GM18520 (cell line): ENCODE results near the gene CEP112.

Source experiments
- ATAC-seq: cut with Tn5 transposase; IDR thresholded peaks from one replicate; pipeline ENCODE4 v1.9.1; 2021; ENCODE audit not compliant: unreplicated experiment

Gene CEP112

GRCh38 chr17:65664266-65664665 lies 527.7 kb downstream of the CEP112 start:
- no peak for ATAC-seq

- ATAC-seq = no peak
Observed at GRCh38 chr17:65662196-65662595, 529.7 kb downstream of the CEP112 start.

- no peak for ATAC-seq
Observed at GRCh38 chr17:65660947-65661346, 531.0 kb downstream of the CEP112 start.

GRCh38 chr17:65660078-65660477 lies 531.9 kb downstream of the CEP112 start:
- ATAC-seq = no peak

- no peak for ATAC-seq
Observed at GRCh38 chr17:65659512-65659911, 532.4 kb downstream of the CEP112 start.

- ATAC-seq = no peak
Observed at GRCh38 chr17:65657251-65657828, 534.6 kb downstream of the CEP112 start.

- peak; percentile 63 for ATAC-seq
Observed at GRCh38 chr17:65656390-65657250, 535.3 kb downstream of the CEP112 start.

GRCh38 chr17:65655706-65656105 lies 536.2 kb downstream of the CEP112 start:
- ATAC-seq = no peak

- no peak for ATAC-seq
Observed at GRCh38 chr17:65644545-65644944, 547.4 kb downstream of the CEP112 start.

- no peak for ATAC-seq
Observed at GRCh38 chr17:65638221-65638975, 553.5 kb downstream of the CEP112 start.

- ATAC-seq = no peak
Observed at GRCh38 chr17:65637786-65638185, 554.1 kb downstream of the CEP112 start.

GRCh38 chr17:65634533-65634932 lies 557.4 kb downstream of the CEP112 start:
- no peak for ATAC-seq

GRCh38 chr17:65633988-65634387 lies 557.9 kb downstream of the CEP112 start:
- ATAC-seq = no peak

GRCh38 chr17:65633146-65633881 lies 558.6 kb downstream of the CEP112 start:
- ATAC-seq = no peak

GRCh38 chr17:65630502-65630901 lies 561.4 kb downstream of the CEP112 start:
- ATAC-seq = no peak

GRCh38 chr17:65629234-65629690 lies 562.7 kb downstream of the CEP112 start:
- no peak for ATAC-seq

- no peak for ATAC-seq
Observed at GRCh38 chr17:65628644-65629036, 563.3 kb downstream of the CEP112 start.

GRCh38 chr17:65627891-65628643 lies 563.9 kb downstream of the CEP112 start:
- no peak for ATAC-seq

GRCh38 chr17:65627108-65627507 lies 564.8 kb downstream of the CEP112 start:
- no peak for ATAC-seq

GRCh38 chr17:65626451-65626850 lies 565.5 kb downstream of the CEP112 start:
- ATAC-seq = no peak
